SJCRH30 (cell line): ENCODE data around the gene PEF1. TPM values are rescaled to one million over a fixed set of nuclear protein-coding genes. Genes with fewer than 3 reads are reported as not detected.

Source experiments
- DNase-seq, 2 experiments: peaks; one replicate each; pipeline ENCODE4 v3.0.0-alpha.2; 2015 to 2020
- H3K27ac ChIP-seq: fragments of 250-450 bp; sonication (Bioruptor Pico); 2 replicates; pipeline ENCODE4 v1.5.1; 2020; ENCODE audit warnings: mild to moderate bottlenecking, moderate library complexity
- H3K27me3 ChIP-seq: fragments of 250-450 bp; sonication (Bioruptor Pico); 2 replicates; pipeline ENCODE4 v1.5.1; 2020; ENCODE audit warnings: mild to moderate bottlenecking, moderate library complexity
- H3K36me3 ChIP-seq: fragments of 250-450 bp; sonication (Bioruptor Pico); 2 replicates; pipeline ENCODE4 v1.5.1; 2020; ENCODE audit warnings: mild to moderate bottlenecking, moderate library complexity
- H3K4me1 ChIP-seq: fragments of 250-450 bp; sonication (Bioruptor Pico); 2 replicates; pipeline ENCODE4 v1.5.1; 2020; ENCODE audit warnings: mild to moderate bottlenecking, moderate library complexity
- H3K4me3 ChIP-seq: fragments of 250-450 bp; sonication (Bioruptor Pico); 2 replicates; pipeline ENCODE4 v1.5.1; 2020; ENCODE audit warnings: mild to moderate bottlenecking, moderate library complexity
- H3K9me3 ChIP-seq: fragments of 250-450 bp; sonication (Bioruptor Pico); replicated peaks from 2 replicates; pipeline ENCODE4 v1.5.1; 2020; ENCODE audit warnings: mild to moderate bottlenecking, moderate library complexity
- total RNA-seq: library from RNA; depleted of rRNA; stranded (reverse); fragments of >200 nt; shearing (Covaris generic); gene quantifications from 2 replicates; pipeline ENCODE4 v1.2.3, GENCODE V29; 2014

Gene PEF1
- total RNA-seq, 1 experiment from 2014 or later = 64.8 TPM

- Histone ChIP-seq H3K4me1 (no peaks in the 10 kb centered on the region), H3K27me3 (no peaks in the 10 kb centered on the region), H3K9me3 (no peaks in the 10 kb centered on the region), H3K36me3 (no peaks in the 10 kb centered on the region), H3K27ac (no peak overlapping the region), H3K4me3 (no peak overlapping the region)
- DNase-seq = no peak
Observed at GRCh38 chr1:31640179-31640578, 4.5 kb downstream of the PEF1 start.

GRCh38 chr1:31639543-31639942, 5.1 kb downstream of the PEF1 start:
- DNase-seq = no peak
- Histone ChIP-seq H3K4me3 (no peak overlapping the region), H3K4me1 (no peaks in the 10 kb centered on the region), H3K27ac (no peak overlapping the region), H3K9me3 (no peaks in the 10 kb centered on the region), H3K36me3 (peaks cover 4% of the 10 kb centered on the region), H3K27me3 (no peaks in the 10 kb centered on the region)

- no peaks in the 10 kb centered on the region for H3K27me3 ChIP-seq
- H3K4me1 ChIP-seq = no peaks in the 10 kb centered on the region
- no peak for DNase-seq
- H3K36me3 ChIP-seq = peaks cover 9% of the 10 kb centered on the region
- no peak overlapping the region for H3K27ac ChIP-seq
- H3K4me3 ChIP-seq = no peak overlapping the region
- H3K9me3 ChIP-seq = no peaks in the 10 kb centered on the region
Observed at GRCh38 chr1:31637915-31638673, 6.6 kb downstream of the PEF1 start.

GRCh38 chr1:31633117-31633516, 11.6 kb downstream of the PEF1 start:
- no peaks in the 10 kb centered on the region for H3K4me1 ChIP-seq
- no peaks in the 10 kb centered on the region for H3K27me3 ChIP-seq
- DNase-seq = peak in 1 of 2 experiments; percentile 54
- peaks cover 19% of the 10 kb centered on the region for H3K36me3 ChIP-seq
- no peaks in the 10 kb centered on the region for H3K9me3 ChIP-seq
- H3K4me3 ChIP-seq = no peak overlapping the region
- no peak overlapping the region for H3K27ac ChIP-seq

- H3K4me3 ChIP-seq = no peak overlapping the region
- H3K9me3 ChIP-seq = no peaks in the 10 kb centered on the region
- no peak for DNase-seq
- no peaks in the 10 kb centered on the region for H3K4me1 ChIP-seq
- H3K27me3 ChIP-seq = no peaks in the 10 kb centered on the region
- peaks cover 19% of the 10 kb centered on the region for H3K36me3 ChIP-seq
- no peak overlapping the region for H3K27ac ChIP-seq
Observed at GRCh38 chr1:31632649-31633048, 12.0 kb downstream of the PEF1 start.

- H3K4me1 ChIP-seq = peaks cover 8% of the 10 kb centered on the region; the same call in 1 of the 2 replicates
- peaks cover 13% of the 10 kb centered on the region for H3K36me3 ChIP-seq
- H3K27me3 ChIP-seq = no peaks in the 10 kb centered on the region
- H3K27ac ChIP-seq = no peak overlapping the region
- H3K4me3 ChIP-seq = no peak overlapping the region
- H3K9me3 ChIP-seq = no peaks in the 10 kb centered on the region
- no peak for DNase-seq
Observed at GRCh38 chr1:31628931-31629556, 15.6 kb downstream of the PEF1 start.

- Histone ChIP-seq H3K27ac (peak overlapping the region; percentile 43), H3K36me3 (peaks cover 9% of the 10 kb centered on the region), H3K27me3 (no peaks in the 10 kb centered on the region), H3K4me3 (no peak overlapping the region), H3K4me1 (peaks cover 8% of the 10 kb centered on the region; the same call in 1 of the 2 replicates), H3K9me3 (no peaks in the 10 kb centered on the region)
- DNase-seq = peak in 1 of 2 experiments; percentile 24
Observed at GRCh38 chr1:31627930-31628559, 16.6 kb downstream of the PEF1 start.

GRCh38 chr1:31627301-31627929, 17.3 kb downstream of the PEF1 start:
- Histone ChIP-seq H3K9me3 (no peaks in the 10 kb centered on the region), H3K27ac (peak overlapping the region; percentile 43), H3K36me3 (peaks cover 8% of the 10 kb centered on the region), H3K4me1 (peaks cover 8% of the 10 kb centered on the region; the same call in 1 of the 2 replicates), H3K4me3 (no peak overlapping the region), H3K27me3 (no peaks in the 10 kb centered on the region)
- peak; percentile 26 to 40 for DNase-seq

- H3K36me3 ChIP-seq = peaks cover 8% of the 10 kb centered on the region; the same call in 1 of the 2 replicates
- H3K27ac ChIP-seq = peak overlapping the region; percentile 43
- H3K4me1 ChIP-seq = peaks cover 8% of the 10 kb centered on the region; the same call in 1 of the 2 replicates
- DNase-seq = peak; percentile 58 to 68
- no peak overlapping the region for H3K4me3 ChIP-seq
- no peaks in the 10 kb centered on the region for H3K9me3 ChIP-seq
- H3K27me3 ChIP-seq = no peaks in the 10 kb centered on the region
Observed at GRCh38 chr1:31626223-31627207, 18.2 kb downstream of the PEF1 start.

GRCh38 chr1:31625561-31626222, 19.0 kb downstream of the PEF1 start:
- Histone ChIP-seq H3K27ac (peak overlapping the region; percentile 43; the same call in 1 of the 2 replicates), H3K4me1 (peaks cover 8% of the 10 kb centered on the region; the same call in 1 of the 2 replicates), H3K36me3 (peaks cover 4% of the 10 kb centered on the region; the same call in 1 of the 2 replicates), H3K9me3 (no peaks in the 10 kb centered on the region), H3K27me3 (no peaks in the 10 kb centered on the region), H3K4me3 (no peak overlapping the region)
- no peak for DNase-seq

- no peaks in the 10 kb centered on the region for H3K27me3 ChIP-seq
- peaks cover 4% of the 10 kb centered on the region; the same call in 1 of the 2 replicates for H3K36me3 ChIP-seq
- peaks cover 8% of the 10 kb centered on the region; the same call in 1 of the 2 replicates for H3K4me1 ChIP-seq
- DNase-seq = no peak
- no peaks in the 10 kb centered on the region for H3K9me3 ChIP-seq
- no peak overlapping the region for H3K27ac ChIP-seq
- H3K4me3 ChIP-seq = no peak overlapping the region
Observed at GRCh38 chr1:31624731-31625514, 19.8 kb downstream of the PEF1 start.

- H3K4me3 ChIP-seq = no peak overlapping the region
- no peak for DNase-seq
- H3K36me3 ChIP-seq = peaks cover 4% of the 10 kb centered on the region; the same call in 1 of the 2 replicates
- H3K27me3 ChIP-seq = no peaks in the 10 kb centered on the region
- H3K4me1 ChIP-seq = peaks cover 8% of the 10 kb centered on the region; the same call in 1 of the 2 replicates
- H3K9me3 ChIP-seq = no peaks in the 10 kb centered on the region
- no peak overlapping the region for H3K27ac ChIP-seq
Observed at GRCh38 chr1:31624309-31624708, 20.4 kb downstream of the PEF1 start.

GRCh38 chr1:31623365-31623764, 21.3 kb downstream of the PEF1 start:
- no peaks in the 10 kb centered on the region for H3K9me3 ChIP-seq
- DNase-seq = no peak
- H3K27me3 ChIP-seq = no peaks in the 10 kb centered on the region
- H3K36me3 ChIP-seq = no peaks in the 10 kb centered on the region
- no peak overlapping the region for H3K4me3 ChIP-seq
- no peak overlapping the region for H3K27ac ChIP-seq
- peaks cover 8% of the 10 kb centered on the region; the same call in 1 of the 2 replicates for H3K4me1 ChIP-seq
